K562 (cell line): ENCODE measurements around the gene CALD1. TPM values are rescaled to one million over a fixed set of nuclear protein-coding genes. Genes with fewer than 3 reads are reported as not detected.

Experiments
- ATAC-seq: fragments of 200-7000 bp; cut with Tn5 transposase; 3 replicates; pipeline ENCODE4 v1.9.1; 2020; ENCODE audit warnings: moderate library complexity
- BruUV-seq: library from RNA; stranded (reverse); fragments of 400-500 nt; replicated peaks from 2 replicates; lab custom pipeline; 2021; lab: Mats Ljungman, UMichigan
- CTCF ChIA-PET: fragments of 300-600 bp; formaldehyde crosslinking; extraction: SDS; loops from one replicate; lab custom pipeline; 2021; ENCODE audit warnings: low intra/inter-chr PET ratio; lab: Yijun Ruan, JAX
- POLR2A ChIA-PET: fragments of 300-600, 350-650 bp; sonication (Branson Sonifier 250); formaldehyde crosslinking; extraction: SDS; loops from one replicate; lab custom pipeline; 2021; ENCODE audit warnings: antibody characterized with exemption, inconsistent platforms; lab: Yijun Ruan, JAX
- DNase-seq, 4 experiments: peaks; one replicate each; pipeline versions ENCODE4 v3.0.0 to v3.0.0-alpha.2; 2011 to 2018; ENCODE audit warnings: low spot score in 3 of 4, mixed read lengths in 3 of 4; ENCODE audit errors: extremely low read depth in 1 of 4
- FAIRE-seq: peaks from 2 replicates; lab custom pipeline; 2011; peaks lifted over from hg19 to GRCh38; lab: Jason Lieb, UNC
- H2AFZ ChIP-seq: 2 replicates; pipeline ENCODE4 v1.6.0; 2011; ENCODE audit warnings: low read depth, low read length, control low read depth, inconsistent platforms
- H3K27ac ChIP-seq: fragments of 200-600 bp; 3 replicates; pipeline ENCODE4 v1.8.0; 2011; ENCODE audit warnings: low read depth, mild to moderate bottlenecking, control low read depth, inconsistent platforms, low read length, moderate library complexity, mixed read lengths; ENCODE audit errors: extremely low read depth
- H3K27me3 ChIP-seq, 2 experiments: fragments of 300-600 bp in 1 of 2; 2 replicates in 1 of 2; 3 replicates in 1 of 2; pipeline versions ENCODE4 v1.6.0 to v1.8.0; 2011; ENCODE audit warnings: inconsistent platforms in 2 of 2, low read length in 2 of 2, mild to moderate bottlenecking in 1 of 2, mixed read lengths in 1 of 2, moderate library complexity in 1 of 2; ENCODE audit not compliant: control insufficient read depth in 2 of 2, insufficient read depth in 2 of 2
- H3K36me3 ChIP-seq: fragments of 300-600 bp; 3 replicates; pipeline ENCODE4 v1.8.0; 2011; ENCODE audit warnings: mild to moderate bottlenecking, low read length, inconsistent platforms; ENCODE audit not compliant: control insufficient read depth, insufficient read depth
- H3K4me1 ChIP-seq, 2 experiments: fragments of 200-600 bp in 1 of 2; replicated peaks in 1 of 2; 2 replicates in 1 of 2; 3 replicates in 1 of 2; pipeline versions ENCODE4 v1.5.1 to v1.8.0; 2011; ENCODE audit warnings: inconsistent platforms in 2 of 2, low read length in 2 of 2, mild to moderate bottlenecking in 1 of 2, mixed read lengths in 1 of 2, moderate library complexity in 1 of 2; ENCODE audit not compliant: control insufficient read depth in 2 of 2, insufficient read depth in 2 of 2
- H3K4me2 ChIP-seq: 2 replicates; pipeline ENCODE4 v1.6.1; 2011; ENCODE audit warnings: low read length, control low read depth, inconsistent platforms, mixed read lengths; ENCODE audit not compliant: insufficient read depth
- H3K4me3 ChIP-seq: fragments of 200-600 bp; sonication (generic), shearing (Covaris generic); 2 replicates; pipeline ENCODE4 v1.5.1; 2016; ENCODE audit warnings: control low read depth, inconsistent platforms
- H3K79me2 ChIP-seq: fragments of 200-600 bp; 3 replicates; pipeline ENCODE4 v1.8.0; 2011; ENCODE audit warnings: low read length, inconsistent platforms; ENCODE audit not compliant: control insufficient read depth, insufficient read depth
- H3K9ac ChIP-seq, 2 experiments: 2 replicates each; pipeline versions ENCODE4 v1.6.0 to v1.6.1; 2011; ENCODE audit warnings: low read depth in 2 of 2, low read length in 2 of 2, control low read depth in 1 of 2, inconsistent platforms in 1 of 2, mild to moderate bottlenecking in 1 of 2, mixed read lengths in 1 of 2; ENCODE audit not compliant: insufficient read depth in 1 of 2
- H3K9me1 ChIP-seq: one replicate; pipeline ENCODE4 v1.6.0; 2011; ENCODE audit warnings: inconsistent platforms, mild to moderate bottlenecking, low read length, moderate library complexity; ENCODE audit not compliant: control insufficient read depth, insufficient read depth
- H3K9me3 ChIP-seq: replicated peaks from 2 replicates; pipeline ENCODE4 v1.5.1; 2011; ENCODE audit warnings: low read depth, low read length, inconsistent platforms; ENCODE audit not compliant: control insufficient read depth, insufficient read depth
- H4K20me1 ChIP-seq: replicated peaks from 2 replicates; pipeline ENCODE4 v1.6.1; 2011; ENCODE audit warnings: low read length, inconsistent platforms, mixed read lengths; ENCODE audit not compliant: control insufficient read depth, insufficient read depth
- ETS2 ChIP-seq: IDR thresholded peaks from 2 replicates; pipeline ENCODE4 v1.6.1; 2016; ENCODE audit warnings: borderline replicate concordance, missing genetic modification characterization, mild to moderate bottlenecking, moderate library complexity, missing compliant biosample characterization; ENCODE audit not compliant: poor library complexity, severe bottlenecking
- FOXJ2 ChIP-seq: fragments of 200-800 bp; sonication (Bioruptor generic); IDR thresholded peaks from 2 replicates; pipeline ENCODE4 v1.6.1; 2016; ENCODE audit warnings: missing genetic modification characterization, missing compliant biosample characterization
- NCOA6 ChIP-seq: fragments of 450-650 bp; IDR thresholded peaks from 2 replicates; pipeline ENCODE4 v1.6.1; 2017; ENCODE audit warnings: mild to moderate bottlenecking
- NR4A1 ChIP-seq, 2 experiments: fragments of 250-450 bp in 1 of 2; fragments of 450-650 bp in 1 of 2; sonication (Bioruptor Pico) in 1 of 2; IDR thresholded peaks; 2 replicates each; pipeline versions ENCODE4 v1.4.0 to v1.6.1; 2016 to 2020; ENCODE audit warnings: mild to moderate bottlenecking in 2 of 2, missing compliant biosample characterization in 1 of 2, missing genetic modification characterization in 1 of 2, moderate library complexity in 1 of 2
- SMARCB1 ChIP-seq: IDR thresholded peaks from 2 replicates; pipeline ENCODE4 v1.6.1; 2011; ENCODE audit warnings: improper control_type of control experiment, low read depth; ENCODE audit not compliant: insufficient read length
- TAF9B ChIP-seq: fragments of 450-650 bp; IDR thresholded peaks from 2 replicates; pipeline ENCODE4 v1.6.1; 2018; ENCODE audit warnings: mild to moderate bottlenecking; ENCODE audit not compliant: partially characterized antibody
- WGBS: fragments of 100-300 bp; shearing (Covaris generic); methylation state at CpG from one replicate; pipeline ENCODE4 v1.1.6; 2016; ENCODE audit warnings: low coverage, mixed read lengths; ENCODE audit not compliant: insufficient coverage; ENCODE audit errors: missing lambda C conversion rate; 5-methylcytosine and 5-hydroxymethylcytosine counted together
- in situ Hi-C: fragments of 300-500 bp; cut with MboI; formaldehyde crosslinking; loops from 4 replicates; pipeline ENCODE4 v1.15.0; 2018; ENCODE audit warnings: inconsistent platforms, mixed read lengths
- intact Hi-C: fragments of 100-400 bp; cut with micrococcal nuclease; formaldehyde crosslinking; loops from 2 replicates; pipeline ENCODE4 v1.14.2; 2022
- polyA plus RNA-seq, 8 experiments: library from polyadenylated mRNA; depleted of rRNA in 4 of 8; stranded (reverse) in 5 of 8; unstranded in 3 of 8; fragments of >200 nt; fragmentation: Nextera tagmentation in 2 of 8; fragmentation: Illumina TruSeq in 1 of 8; extraction: Ambion mirVana in 2 of 8; extraction: Trizol in 1 of 8; gene quantifications; 2 replicates each; pipeline versions ENCODE4 v1.2.1 to v1.2.3, GENCODE V29; 2011 to 2014; ENCODE audit warnings: inconsistent platforms in 1 of 8, missing spikeins in 1 of 8
- total RNA-seq, 7 experiments: library from RNA; depleted of rRNA in 6 of 7; stranded (reverse); fragments of >200 nt in 6 of 7; fragmentation: Illumina TruSeq in 2 of 7; extraction: Trizol in 2 of 7; gene quantifications; 2 replicates each; pipeline versions ENCODE4 v1.2.1 to v1.2.3, GENCODE V29; 2011 to 2021; ENCODE audit warnings: low replicate concordance in 1 of 7
- TF ChIP-seq, protein P1 (sequence below): sonication (generic); formaldehyde crosslinking; IDR thresholded peaks from 2 replicates; pipeline ENCODE4 v1.8.0; 2022; ENCODE audit warnings: mild to moderate bottlenecking, missing genetic modification reagents, borderline replicate concordance
- TF ChIP-seq, protein P2 (sequence below): sonication (generic); formaldehyde crosslinking; IDR thresholded peaks from 2 replicates; pipeline ENCODE4 v1.8.0; 2023; ENCODE audit warnings: mild to moderate bottlenecking, missing genetic modification reagents
- TF ChIP-seq, protein P3 (sequence below), 2 experiments: IDR thresholded peaks; 2 replicates each; pipeline ENCODE4 v1.6.1; 2012; ENCODE audit warnings: improper control_type of control experiment in 2 of 2, low read depth in 2 of 2, low read length in 2 of 2, borderline replicate concordance in 1 of 2

CALD1 gene
- total and polyA plus RNA-seq, 9 of the 15 experiments (the other 6 are each of a cell fraction or from before 2014, with no cell fraction given): 0.40 TPM; not detected in 8

DNA sequence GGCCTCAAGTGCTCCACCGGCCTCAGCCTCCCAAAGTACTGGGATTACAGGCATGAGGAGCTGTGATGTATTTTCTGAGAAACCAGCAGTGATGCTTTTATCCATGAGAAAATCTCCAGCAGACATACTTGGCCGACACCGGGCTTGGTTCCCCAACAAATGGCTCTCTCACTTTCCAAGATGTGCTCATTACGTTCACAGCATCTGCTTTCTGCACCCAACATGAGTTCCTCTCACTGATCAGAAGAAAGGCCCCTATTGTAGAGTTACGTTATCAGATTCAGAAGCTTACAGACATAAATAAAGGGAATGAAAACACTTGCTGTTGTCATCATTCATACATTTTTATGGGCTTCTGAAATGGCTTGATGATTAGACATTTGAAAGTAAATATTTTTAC is 95.0 kb downstream of the CALD1 start:
- POLR2A ChIA-PET: interaction anchor here (0.7 kb wide), 1 partner anchor 14 kb away, joined by 3 read pairs; no protein-coding TSS in a partner anchor
- CTCF ChIA-PET: no interaction called here
- in situ Hi-C loops: no loop called here
- Histone ChIP-seq H3K27me3 (peaks cover 13 to 28% of the 10 kb centered on the region in 2 experiments), H3K36me3 (no peaks in the 10 kb centered on the region), H3K79me2 (no peaks in the 10 kb centered on the region), H3K9me1 (no peaks in the 10 kb centered on the region), H3K27ac (no peak overlapping the region), H2AFZ (no peak overlapping the region), H4K20me1 (no peaks in the 10 kb centered on the region), H3K9me3 (no peaks in the 10 kb centered on the region), H3K9ac (no peak overlapping the region), H3K4me2 (no peak overlapping the region), H3K4me3 (no peak overlapping the region), H3K4me1 (no peaks in the 10 kb centered on the region)
- no TSS peak for BruUV-seq
- TF ChIP-seq SMARCB1 (no peak), TAF9B (no peak), NCOA6 (no peak), ETS2 (tag) (no peak), NR4A1 (CRISPR knock-in tag; IDR thresholded peaks at IDR 0.05) (no peak), NR4A1 (tag; IDR thresholded peaks at IDR 0.05) (no peak), FOXJ2 (tag) (no peak)
- TF ChIP-seq, protein P1, sequence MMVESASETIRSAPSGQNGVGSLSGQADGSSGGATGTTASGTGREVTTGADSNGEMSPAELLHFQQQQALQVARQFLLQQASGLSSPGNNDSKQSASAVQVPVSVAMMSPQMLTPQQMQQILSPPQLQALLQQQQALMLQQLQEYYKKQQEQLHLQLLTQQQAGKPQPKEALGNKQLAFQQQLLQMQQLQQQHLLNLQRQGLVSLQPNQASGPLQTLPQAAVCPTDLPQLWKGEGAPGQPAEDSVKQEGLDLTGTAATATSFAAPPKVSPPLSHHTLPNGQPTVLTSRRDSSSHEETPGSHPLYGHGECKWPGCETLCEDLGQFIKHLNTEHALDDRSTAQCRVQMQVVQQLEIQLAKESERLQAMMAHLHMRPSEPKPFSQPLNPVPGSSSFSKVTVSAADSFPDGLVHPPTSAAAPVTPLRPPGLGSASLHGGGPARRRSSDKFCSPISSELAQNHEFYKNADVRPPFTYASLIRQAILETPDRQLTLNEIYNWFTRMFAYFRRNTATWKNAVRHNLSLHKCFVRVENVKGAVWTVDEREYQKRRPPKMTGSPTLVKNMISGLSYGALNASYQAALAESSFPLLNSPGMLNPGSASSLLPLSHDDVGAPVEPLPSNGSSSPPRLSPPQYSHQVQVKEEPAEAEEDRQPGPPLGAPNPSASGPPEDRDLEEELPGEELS (CRISPR knock-in tag): no peak
- TF ChIP-seq, protein P2, sequence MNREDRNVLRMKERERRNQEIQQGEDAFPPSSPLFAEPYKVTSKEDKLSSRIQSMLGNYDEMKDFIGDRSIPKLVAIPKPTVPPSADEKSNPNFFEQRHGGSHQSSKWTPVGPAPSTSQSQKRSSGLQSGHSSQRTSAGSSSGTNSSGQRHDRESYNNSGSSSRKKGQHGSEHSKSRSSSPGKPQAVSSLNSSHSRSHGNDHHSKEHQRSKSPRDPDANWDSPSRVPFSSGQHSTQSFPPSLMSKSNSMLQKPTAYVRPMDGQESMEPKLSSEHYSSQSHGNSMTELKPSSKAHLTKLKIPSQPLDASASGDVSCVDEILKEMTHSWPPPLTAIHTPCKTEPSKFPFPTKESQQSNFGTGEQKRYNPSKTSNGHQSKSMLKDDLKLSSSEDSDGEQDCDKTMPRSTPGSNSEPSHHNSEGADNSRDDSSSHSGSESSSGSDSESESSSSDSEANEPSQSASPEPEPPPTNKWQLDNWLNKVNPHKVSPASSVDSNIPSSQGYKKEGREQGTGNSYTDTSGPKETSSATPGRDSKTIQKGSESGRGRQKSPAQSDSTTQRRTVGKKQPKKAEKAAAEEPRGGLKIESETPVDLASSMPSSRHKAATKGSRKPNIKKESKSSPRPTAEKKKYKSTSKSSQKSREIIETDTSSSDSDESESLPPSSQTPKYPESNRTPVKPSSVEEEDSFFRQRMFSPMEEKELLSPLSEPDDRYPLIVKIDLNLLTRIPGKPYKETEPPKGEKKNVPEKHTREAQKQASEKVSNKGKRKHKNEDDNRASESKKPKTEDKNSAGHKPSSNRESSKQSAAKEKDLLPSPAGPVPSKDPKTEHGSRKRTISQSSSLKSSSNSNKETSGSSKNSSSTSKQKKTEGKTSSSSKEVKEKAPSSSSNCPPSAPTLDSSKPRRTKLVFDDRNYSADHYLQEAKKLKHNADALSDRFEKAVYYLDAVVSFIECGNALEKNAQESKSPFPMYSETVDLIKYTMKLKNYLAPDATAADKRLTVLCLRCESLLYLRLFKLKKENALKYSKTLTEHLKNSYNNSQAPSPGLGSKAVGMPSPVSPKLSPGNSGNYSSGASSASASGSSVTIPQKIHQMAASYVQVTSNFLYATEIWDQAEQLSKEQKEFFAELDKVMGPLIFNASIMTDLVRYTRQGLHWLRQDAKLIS (CRISPR knock-in tag): no peak
- TF ChIP-seq, protein P3, sequence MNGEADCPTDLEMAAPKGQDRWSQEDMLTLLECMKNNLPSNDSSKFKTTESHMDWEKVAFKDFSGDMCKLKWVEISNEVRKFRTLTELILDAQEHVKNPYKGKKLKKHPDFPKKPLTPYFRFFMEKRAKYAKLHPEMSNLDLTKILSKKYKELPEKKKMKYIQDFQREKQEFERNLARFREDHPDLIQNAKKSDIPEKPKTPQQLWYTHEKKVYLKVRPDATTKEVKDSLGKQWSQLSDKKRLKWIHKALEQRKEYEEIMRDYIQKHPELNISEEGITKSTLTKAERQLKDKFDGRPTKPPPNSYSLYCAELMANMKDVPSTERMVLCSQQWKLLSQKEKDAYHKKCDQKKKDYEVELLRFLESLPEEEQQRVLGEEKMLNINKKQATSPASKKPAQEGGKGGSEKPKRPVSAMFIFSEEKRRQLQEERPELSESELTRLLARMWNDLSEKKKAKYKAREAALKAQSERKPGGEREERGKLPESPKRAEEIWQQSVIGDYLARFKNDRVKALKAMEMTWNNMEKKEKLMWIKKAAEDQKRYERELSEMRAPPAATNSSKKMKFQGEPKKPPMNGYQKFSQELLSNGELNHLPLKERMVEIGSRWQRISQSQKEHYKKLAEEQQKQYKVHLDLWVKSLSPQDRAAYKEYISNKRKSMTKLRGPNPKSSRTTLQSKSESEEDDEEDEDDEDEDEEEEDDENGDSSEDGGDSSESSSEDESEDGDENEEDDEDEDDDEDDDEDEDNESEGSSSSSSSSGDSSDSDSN (IDR thresholded peaks at IDR 0.05; ENCODE audit: borderline replicate concordance in 1 of 2, low read depth in 2 of 2, low read length in 2 of 2): no peak
- intact Hi-C loops: loop anchor here (10.0 kb wide), 1 partner anchor 300 kb away; the partner anchor contains the start of gene CYREN
- ATAC-seq (no peak), DNase-seq (no peak), FAIRE-seq (no peak)
- 3% methylated on average over 5 of the region's 5 CpGs for WGBS
